Neural progenitor cell (in vitro differentiated cells): Measurements from ENCODE around the gene HCFC1. TPM values are rescaled to one million over a fixed set of nuclear protein-coding genes. Genes with fewer than 3 reads are reported as not detected.

Experiments
- DNase-seq: peaks from one replicate; pipeline ENCODE4 v3.0.0-alpha.2; 2016; ENCODE audit warnings: low spot score
- H2AFZ ChIP-seq: fragments of 200-600 bp; sonication (generic); replicated peaks from 2 replicates; pipeline ENCODE4 v1.6.1; 2016; ENCODE audit warnings: antibody characterized with exemption
- H3F3A ChIP-seq: fragments of 200-600 bp; sonication (generic); 2 replicates; pipeline ENCODE4 v1.6.1; 2016; ENCODE audit warnings: antibody characterized with exemption, low read depth
- H3K27ac ChIP-seq: fragments of 200-600 bp; sonication (generic); 2 replicates; pipeline ENCODE4 v1.5.1; 2016; ENCODE audit warnings: mild to moderate bottlenecking
- H3K27me3 ChIP-seq: fragments of 200-600 bp; sonication (generic); 2 replicates; pipeline ENCODE4 v1.6.1; 2016; ENCODE audit warnings: mild to moderate bottlenecking, moderate library complexity
- H3K36me3 ChIP-seq: fragments of 200-600 bp; sonication (generic); 2 replicates; pipeline ENCODE4 v1.5.1; 2016
- H3K4me1 ChIP-seq: fragments of 200-600 bp; sonication (generic); 2 replicates; pipeline ENCODE4 v1.6.1; 2016; ENCODE audit warnings: mixed run types
- H3K4me2 ChIP-seq: fragments of 200-600 bp; sonication (generic); 2 replicates; pipeline ENCODE4 v1.6.1; 2016
- H3K4me3 ChIP-seq: fragments of 200-600 bp; sonication (generic); 2 replicates; pipeline ENCODE4 v1.5.1; 2016
- H3K79me2 ChIP-seq: fragments of 200-600 bp; sonication (generic); 2 replicates; pipeline ENCODE4 v1.6.1; 2016; ENCODE audit warnings: low read depth
- H3K9ac ChIP-seq: fragments of 200-600 bp; sonication (generic); 2 replicates; pipeline ENCODE4 v1.6.1; 2016
- H3K9me3 ChIP-seq: fragments of 200-600 bp; sonication (generic); 2 replicates; pipeline ENCODE4 v1.5.1; 2016; ENCODE audit warnings: low read depth
- H4K20me1 ChIP-seq: fragments of 200-600 bp; sonication (generic); 2 replicates; pipeline ENCODE4 v1.6.1; 2016; ENCODE audit warnings: low read depth
- H3K27ac Mint-ChIP-seq: 3 replicates; pipeline ENCODE4 v1.8.0; 2021; ENCODE audit warnings: mixed read lengths
- H3K27me3 Mint-ChIP-seq: 2 replicates; pipeline ENCODE4 v1.8.0; 2022; ENCODE audit warnings: low read depth, mild to moderate bottlenecking, inconsistent platforms, moderate library complexity, mixed read lengths; ENCODE audit not compliant: insufficient read depth
- H3K36me3 Mint-ChIP-seq: 3 replicates; pipeline ENCODE4 v1.8.0; 2021; ENCODE audit warnings: mixed read lengths
- H3K4me1 Mint-ChIP-seq: 3 replicates; pipeline ENCODE4 v1.8.0; 2021; ENCODE audit warnings: mixed read lengths
- H3K4me3 Mint-ChIP-seq: 3 replicates; pipeline ENCODE4 v1.8.0; 2021; ENCODE audit warnings: mild to moderate bottlenecking, moderate library complexity, mixed read lengths
- H3K9me3 Mint-ChIP-seq: 3 replicates; pipeline ENCODE4 v1.8.0; 2020; ENCODE audit warnings: mixed read lengths
- CTCF ChIP-seq: fragments of 200-600 bp; sonication (generic); IDR thresholded peaks from 2 replicates; pipeline ENCODE4 v1.5.1; 2017; ENCODE audit warnings: antibody characterized with exemption, mild to moderate bottlenecking
- EZH2 ChIP-seq: fragments of 200-600 bp; sonication (generic); IDR thresholded peaks from 2 replicates; pipeline ENCODE4 v1.6.1; 2017; ENCODE audit warnings: antibody characterized with exemption, mild to moderate bottlenecking, moderate library complexity
- EZH2phosphoT487 ChIP-seq: fragments of 200-600 bp; sonication (generic); IDR thresholded peaks from 2 replicates; pipeline ENCODE4 v1.6.1; 2017; ENCODE audit warnings: antibody characterized with exemption
- total RNA-seq: library from RNA; depleted of rRNA; stranded (reverse); fragments of >200 nt; gene quantifications from 2 replicates; pipeline ENCODE4 v1.2.3, GENCODE V29; 2015; ENCODE audit warnings: low replicate concordance

HCFC1 gene
- total RNA-seq, 1 donor from 2014 or later: 20.7 TPM

- Histone ChIP-seq H4K20me1 (peaks cover 58% of the 10 kb centered on the region), H3K4me1 (peaks cover 21% of the 10 kb centered on the region), H3K9me3 (no peaks in the 10 kb centered on the region), H3K79me2 (peaks cover 64% of the 10 kb centered on the region), H3K9ac (no peak overlapping the region), H3K27ac (no peak overlapping the region), H3F3A (peaks cover 35% of the 10 kb centered on the region), H2AFZ (no peak overlapping the region), H3K27me3 (no peaks in the 10 kb centered on the region), H3K36me3 (no peaks in the 10 kb centered on the region), H3K4me3 (peak overlapping the region; percentile 80), H3K4me2 (peak overlapping the region; percentile 79)
- Mint-ChIP-seq H3K36me3 (peaks cover 2% of the 10 kb centered on the region), H3K4me3 (peak overlapping the region; percentile 100), H3K9me3 (no peaks in the 10 kb centered on the region), H3K27ac (peak overlapping the region; percentile 87), H3K4me1 (peaks cover 50% of the 10 kb centered on the region), H3K27me3 (peaks cover 24% of the 10 kb centered on the region)
- TF ChIP-seq EZH2phosphoT487 (no peak), EZH2 (no peak), CTCF (no peak)
- DNase-seq: peak; percentile 33
Measured at GRCh38 chrX:153969125-153969903, 2.3 kb downstream of the HCFC1 start.

- no peak overlapping the region for H3K27ac ChIP-seq
- no peak overlapping the region for H3K9ac ChIP-seq
Measured at GRCh38 chrX:153968754-153969124, 2.9 kb downstream of the HCFC1 start.

GRCh38 chrX:153968255-153968654, 3.4 kb downstream of the HCFC1 start:
- Histone ChIP-seq H3K4me2 (peak overlapping the region; percentile 79), H4K20me1 (peaks cover 60% of the 10 kb centered on the region), H3K27me3 (no peaks in the 10 kb centered on the region), H3K36me3 (no peaks in the 10 kb centered on the region), H3F3A (peaks cover 30% of the 10 kb centered on the region), H3K4me1 (peaks cover 18% of the 10 kb centered on the region), H3K9me3 (no peaks in the 10 kb centered on the region), H3K9ac (no peak overlapping the region), H3K79me2 (peaks cover 74% of the 10 kb centered on the region), H3K4me3 (peak overlapping the region; percentile 80), H2AFZ (no peak overlapping the region), H3K27ac (no peak overlapping the region)
- peaks cover 39% of the 10 kb centered on the region for H3K4me1 Mint-ChIP-seq
- peak; percentile 28 for DNase-seq
- peaks cover 22% of the 10 kb centered on the region for H3K27me3 Mint-ChIP-seq
- no peak for TF ChIP-seq EZH2phosphoT487
- TF ChIP-seq EZH2: no peak
- TF ChIP-seq CTCF: no peak
- H3K27ac Mint-ChIP-seq: peak overlapping the region; percentile 38
- H3K36me3 Mint-ChIP-seq: peaks cover 2% of the 10 kb centered on the region
- H3K4me3 Mint-ChIP-seq: peak overlapping the region; percentile 100
- no peaks in the 10 kb centered on the region for H3K9me3 Mint-ChIP-seq

More at GRCh38 chrX:153968754-153969124, 2.9 kb downstream of the HCFC1 start:
- H2AFZ ChIP-seq: no peak overlapping the region
- peak overlapping the region; percentile 80 for H3K4me3 ChIP-seq
- Mint-ChIP-seq H3K4me1 (peaks cover 44% of the 10 kb centered on the region), H3K36me3 (peaks cover 2% of the 10 kb centered on the region), H3K27me3 (peaks cover 22% of the 10 kb centered on the region), H3K9me3 (no peaks in the 10 kb centered on the region), H3K4me3 (peak overlapping the region; percentile 100), H3K27ac (no peak overlapping the region)
- H4K20me1 ChIP-seq: peaks cover 60% of the 10 kb centered on the region
- no peaks in the 10 kb centered on the region for H3K36me3 ChIP-seq
- peak; percentile 52 for DNase-seq
- H3F3A ChIP-seq: peaks cover 35% of the 10 kb centered on the region
- H3K79me2 ChIP-seq: peaks cover 70% of the 10 kb centered on the region
- TF ChIP-seq EZH2phosphoT487: no peak
- no peak for TF ChIP-seq EZH2
- no peak for TF ChIP-seq CTCF
- H3K4me1 ChIP-seq: peaks cover 21% of the 10 kb centered on the region
- H3K9me3 ChIP-seq: no peaks in the 10 kb centered on the region
- no peaks in the 10 kb centered on the region for H3K27me3 ChIP-seq
- H3K4me2 ChIP-seq: peak overlapping the region; percentile 79
